ENCODE data around the gene CCDC187.

The CCDC187 gene

DNA sequence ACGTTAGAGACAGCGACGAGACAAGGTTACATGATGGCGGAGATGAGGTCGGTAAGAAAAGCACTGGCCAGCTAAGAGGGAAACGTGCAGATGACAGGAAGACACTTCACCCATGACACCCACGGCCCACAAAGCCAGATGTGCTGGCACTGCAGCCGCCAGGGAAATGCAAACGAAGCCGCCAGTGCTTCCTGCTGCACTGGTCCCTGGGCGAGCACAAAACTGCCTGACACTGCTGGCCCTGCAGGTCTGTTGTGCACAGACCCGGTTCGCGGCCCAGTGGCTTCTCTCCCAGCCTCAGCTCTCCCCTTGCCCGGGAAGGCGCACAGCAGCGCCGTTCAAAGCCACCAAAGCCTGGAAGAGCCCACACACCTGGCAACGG is 78.5 kb downstream of the CCDC187 start:
- TF ChIP-seq, protein P1, sequence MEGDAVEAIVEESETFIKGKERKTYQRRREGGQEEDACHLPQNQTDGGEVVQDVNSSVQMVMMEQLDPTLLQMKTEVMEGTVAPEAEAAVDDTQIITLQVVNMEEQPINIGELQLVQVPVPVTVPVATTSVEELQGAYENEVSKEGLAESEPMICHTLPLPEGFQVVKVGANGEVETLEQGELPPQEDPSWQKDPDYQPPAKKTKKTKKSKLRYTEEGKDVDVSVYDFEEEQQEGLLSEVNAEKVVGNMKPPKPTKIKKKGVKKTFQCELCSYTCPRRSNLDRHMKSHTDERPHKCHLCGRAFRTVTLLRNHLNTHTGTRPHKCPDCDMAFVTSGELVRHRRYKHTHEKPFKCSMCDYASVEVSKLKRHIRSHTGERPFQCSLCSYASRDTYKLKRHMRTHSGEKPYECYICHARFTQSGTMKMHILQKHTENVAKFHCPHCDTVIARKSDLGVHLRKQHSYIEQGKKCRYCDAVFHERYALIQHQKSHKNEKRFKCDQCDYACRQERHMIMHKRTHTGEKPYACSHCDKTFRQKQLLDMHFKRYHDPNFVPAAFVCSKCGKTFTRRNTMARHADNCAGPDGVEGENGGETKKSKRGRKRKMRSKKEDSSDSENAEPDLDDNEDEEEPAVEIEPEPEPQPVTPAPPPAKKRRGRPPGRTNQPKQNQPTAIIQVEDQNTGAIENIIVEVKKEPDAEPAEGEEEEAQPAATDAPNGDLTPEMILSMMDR (conservative IDR thresholded peaks at IDR 0.05) = no peak
- H3K27ac ChIP-seq = peak overlapping the region; percentile 77

DNA sequence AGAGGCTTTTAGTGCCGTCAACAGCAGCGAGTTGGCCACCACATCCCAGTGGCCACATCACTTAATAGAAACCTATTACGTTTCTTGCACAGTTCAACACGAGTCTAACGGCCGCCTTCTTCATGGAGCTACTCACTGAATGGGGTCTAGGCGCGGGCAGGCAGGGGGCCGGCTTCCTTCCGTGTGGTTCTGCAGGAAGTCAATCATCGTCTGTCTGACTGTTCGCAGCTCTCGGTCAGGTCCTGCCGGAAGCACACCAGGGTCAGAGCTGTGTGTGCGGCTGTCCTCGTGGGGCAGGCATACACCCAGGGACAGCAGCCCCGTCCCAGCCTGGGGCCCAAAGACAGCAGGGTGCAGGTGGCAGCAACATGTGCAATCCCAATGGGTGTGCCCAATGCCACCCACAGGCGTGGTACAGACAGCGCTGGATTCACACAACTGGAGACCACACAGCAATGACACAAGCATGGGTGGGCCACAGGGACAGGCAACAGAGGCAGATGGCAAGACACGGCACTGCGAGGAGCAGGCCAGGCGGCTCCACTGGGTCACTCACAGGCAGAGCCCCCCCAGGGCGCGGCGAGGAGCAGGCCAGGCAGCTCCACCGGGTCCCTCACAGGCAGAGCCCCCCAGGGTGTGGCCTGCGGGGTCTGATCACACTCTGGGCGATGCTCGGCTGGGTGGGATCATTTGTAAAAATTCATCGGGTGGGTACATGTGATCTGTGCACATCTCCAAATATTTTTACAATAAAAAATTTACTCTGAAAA is 79.8 kb downstream of the CCDC187 start:
- peak overlapping the region; percentile 77 for H3K27ac ChIP-seq

DNA sequence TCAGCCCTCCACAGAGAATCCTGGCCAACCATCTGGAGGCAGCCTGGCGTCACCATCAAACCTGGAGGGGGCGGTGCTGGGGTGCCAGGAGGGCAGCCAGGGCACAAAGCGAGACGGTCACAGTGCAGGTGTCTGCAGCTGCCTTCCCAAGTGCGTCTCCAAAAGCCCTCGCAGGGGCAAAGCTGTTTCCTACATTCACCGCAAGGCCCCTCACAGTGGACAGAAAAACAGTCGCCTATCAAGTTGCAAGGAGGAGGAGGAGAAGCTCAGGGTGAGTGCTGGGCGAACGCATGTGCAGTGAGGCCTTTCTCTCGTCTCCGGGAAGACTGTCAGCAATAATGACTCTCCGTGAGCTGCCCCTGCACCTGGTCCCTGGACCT is 81.0 kb downstream of the CCDC187 start:
- H3K27ac ChIP-seq = no peak overlapping the region
- TF ChIP-seq, protein P1 (conservative IDR thresholded peaks at IDR 0.05) = no peak

More for the DNA sequence above, 79.8 kb downstream of the CCDC187 start:
- TF ChIP-seq, protein P1 (conservative IDR thresholded peaks at IDR 0.05) = no peak

DNA sequence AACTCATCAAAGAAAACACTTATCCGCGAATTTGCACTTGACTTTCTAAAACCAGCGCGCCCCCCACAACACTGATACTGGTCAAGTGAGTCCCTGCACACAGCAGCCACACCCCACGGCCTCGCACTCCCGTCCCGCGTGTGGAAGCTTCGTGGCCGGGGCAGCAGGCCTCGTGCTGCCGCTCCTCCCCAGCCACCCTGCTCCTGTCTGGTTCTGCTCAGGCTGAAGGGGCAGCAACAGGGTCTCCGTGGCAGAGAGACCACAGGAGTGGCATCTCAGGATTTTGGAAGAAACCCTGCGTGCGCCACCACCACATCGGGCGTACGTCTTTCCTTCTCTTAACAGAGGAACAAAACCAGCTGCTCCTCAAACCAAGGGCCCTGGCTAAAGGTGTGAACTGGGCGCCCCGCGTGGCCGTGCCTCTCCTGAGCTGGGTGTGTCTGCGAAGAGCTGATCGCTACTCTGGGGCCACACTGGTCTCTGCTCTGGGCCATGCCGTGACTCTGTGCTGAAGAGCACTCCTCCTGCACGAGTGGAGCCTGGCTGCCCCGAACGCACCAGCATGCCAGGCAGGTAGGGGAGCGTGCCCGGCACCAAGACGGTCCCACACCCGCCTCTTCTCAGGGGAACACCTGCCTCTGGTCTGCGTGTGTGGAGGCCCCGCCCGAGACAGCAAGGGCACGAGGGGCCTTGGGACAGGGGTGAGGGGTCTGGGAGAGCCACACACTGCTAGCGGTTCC is 81.6 kb downstream of the CCDC187 start:
- H3K27ac ChIP-seq = no peak overlapping the region

DNA sequence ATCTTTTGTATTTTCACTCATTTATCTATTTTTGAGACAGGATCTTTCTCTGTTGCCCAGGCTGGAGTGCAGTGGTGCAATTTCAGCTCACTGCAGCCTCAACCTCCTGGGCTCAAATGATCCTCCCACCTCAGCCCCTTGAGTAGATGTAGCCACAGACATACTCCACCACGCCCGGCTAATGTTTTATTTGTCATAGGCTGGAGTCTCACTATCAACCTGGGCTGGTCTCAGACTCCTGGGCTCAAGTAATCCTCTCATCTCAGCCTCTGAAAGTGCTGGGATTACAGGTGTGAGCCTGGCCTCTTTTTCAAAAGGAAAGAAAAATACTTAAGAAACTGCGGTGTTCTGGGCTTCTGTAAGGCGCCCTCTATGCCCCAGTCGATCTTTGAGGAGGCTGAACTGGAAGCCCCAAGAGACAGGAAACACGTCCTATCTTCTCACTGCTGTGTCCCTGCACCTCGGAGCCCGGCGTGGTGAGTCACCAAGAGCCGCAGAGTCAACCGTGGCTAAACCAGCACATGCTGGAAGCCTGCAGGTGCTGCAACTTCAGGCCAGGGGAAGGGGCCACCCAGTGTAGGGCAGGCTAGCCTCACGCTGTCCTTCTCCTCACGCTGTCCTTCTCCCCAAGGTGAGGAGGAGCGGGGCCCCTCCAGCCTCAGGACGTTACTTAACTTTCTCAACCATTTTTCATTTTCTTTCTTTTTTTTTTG is 83.7 kb downstream of the CCDC187 start:
- H3K27ac ChIP-seq = no peak overlapping the region
- TF ChIP-seq, protein P1 (conservative IDR thresholded peaks at IDR 0.05) = no peak

More for the DNA sequence above, 81.6 kb downstream of the CCDC187 start:
- TF ChIP-seq, protein P1 (conservative IDR thresholded peaks at IDR 0.05) = no peak

DNA sequence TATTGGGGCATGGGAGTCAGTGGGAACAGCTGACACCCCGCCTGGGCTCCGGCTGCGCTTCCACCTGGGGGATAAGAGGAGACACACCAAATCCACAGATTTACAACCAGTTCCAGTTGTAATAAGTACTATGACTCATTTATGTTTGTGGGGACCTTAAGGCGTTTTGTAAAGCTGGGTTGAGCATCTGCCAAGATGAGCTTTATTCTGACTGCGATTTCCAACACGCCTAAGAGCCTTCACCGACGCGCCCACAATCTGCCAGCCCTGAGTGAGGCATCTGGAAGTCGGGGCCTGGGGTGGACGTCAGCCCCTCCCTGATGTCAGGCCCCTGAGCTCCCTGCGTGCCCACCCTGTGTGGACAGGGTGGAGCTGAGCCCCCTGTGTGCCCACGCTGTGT is 84.6 kb downstream of the CCDC187 start:
- no peak overlapping the region for H3K27ac ChIP-seq
- TF ChIP-seq, protein P1 (conservative IDR thresholded peaks at IDR 0.05) = no peak

DNA sequence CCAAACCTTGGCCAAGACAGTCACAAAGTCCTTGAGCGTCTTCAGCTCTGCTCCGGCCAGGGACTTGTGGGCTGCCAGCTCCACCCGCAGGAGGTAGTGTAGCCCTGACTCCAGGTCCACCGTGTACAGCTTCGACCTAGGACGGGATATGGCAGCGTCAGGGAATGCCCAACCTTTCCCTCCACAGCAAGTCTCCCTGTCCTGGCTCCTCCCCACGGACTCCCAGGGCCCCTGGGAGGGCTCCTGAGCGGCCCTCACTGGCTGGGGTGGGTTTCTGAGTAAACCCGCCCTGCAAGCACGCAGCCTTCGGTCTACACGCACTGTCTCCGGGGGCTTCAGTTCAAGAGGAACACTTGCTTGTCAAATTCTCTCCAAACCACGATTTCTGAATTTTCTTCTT is 85.2 kb downstream of the CCDC187 start:
- TF ChIP-seq, protein P1 (conservative IDR thresholded peaks at IDR 0.05) = no peak
- no peak overlapping the region for H3K27ac ChIP-seq
